Fibroblast of skin of left biceps (primary cell): ENCODE measurements around the gene FHOD3.
A peak's percentile ranks its signal among the peaks of the same experiment; 100 is the strongest.

ENCODE experiments used
- DNase-seq, 2 experiments: peaks; one replicate each; pipeline ENCODE4 v3.0.0-alpha.2; 2013; ENCODE audit warnings: low read depth in 2 of 2

FHOD3 gene

GRCh38 chr18:36593001-36593400, 295.5 kb downstream of the FHOD3 start:
- DNase-seq, result no peak

- no peak for DNase-seq
These were observed 296.1 kb downstream of the FHOD3 start for GRCh38 chr18:36593641-36594040.

DNA sequence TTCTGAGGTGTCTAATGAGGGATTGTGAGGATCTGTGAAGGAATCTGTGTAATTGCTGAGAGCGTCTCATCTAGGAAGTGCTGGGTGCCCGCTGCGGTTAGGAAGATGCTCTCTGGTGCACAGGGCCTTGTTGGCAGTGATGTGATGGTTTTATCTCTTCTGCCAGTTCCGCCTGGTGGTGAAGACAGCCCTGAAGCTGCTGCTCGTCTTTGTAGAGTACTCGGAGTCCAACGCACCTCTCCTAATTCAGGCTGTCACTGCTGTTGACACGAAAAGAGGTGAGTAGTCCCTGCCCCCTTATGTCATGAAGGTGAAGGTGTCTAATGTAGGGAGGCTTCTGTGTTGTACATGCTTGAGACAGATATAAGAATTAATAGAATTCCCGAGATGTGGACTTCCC, 297.1 kb downstream of the FHOD3 start:
- DNase-seq, result no peak

DNA sequence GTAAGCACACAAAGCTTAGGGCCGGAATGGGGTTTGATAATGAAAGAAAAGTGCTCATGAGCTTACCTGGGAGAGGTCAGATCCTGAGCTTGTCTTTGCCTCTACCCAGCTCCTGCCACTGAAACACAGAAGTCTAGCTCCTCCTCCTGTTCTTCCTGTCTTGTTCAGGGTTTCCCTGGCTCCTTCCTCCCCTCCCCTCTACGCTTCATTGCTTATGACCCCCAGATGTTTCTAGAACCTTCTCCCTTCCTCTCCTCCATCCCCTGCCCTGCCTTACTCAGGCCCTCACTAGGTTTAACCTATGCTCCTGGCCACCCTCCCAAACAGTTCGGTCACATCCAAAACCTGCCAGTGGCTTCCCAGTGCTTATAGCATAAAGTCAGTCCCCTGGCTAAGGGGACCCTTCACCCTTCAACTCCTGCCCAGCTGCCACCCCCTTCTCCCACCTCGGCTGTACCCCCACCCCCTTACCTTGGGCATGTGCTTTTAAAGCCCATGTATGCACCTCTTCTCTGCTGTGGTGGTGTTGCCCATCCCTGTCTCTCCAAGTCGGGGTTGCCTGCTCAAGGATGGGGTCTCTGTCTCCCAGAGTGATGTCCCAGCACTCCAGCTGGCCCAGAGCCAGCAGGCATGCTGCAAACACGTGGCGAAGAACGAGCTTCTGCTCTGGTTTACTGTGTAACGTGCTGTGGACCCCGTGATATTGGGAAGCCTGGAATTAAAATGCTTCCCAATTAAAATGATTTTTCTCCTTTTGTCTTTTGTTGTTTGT, 297.7 kb downstream of the FHOD3 start:
- DNase-seq, result no peak

DNA sequence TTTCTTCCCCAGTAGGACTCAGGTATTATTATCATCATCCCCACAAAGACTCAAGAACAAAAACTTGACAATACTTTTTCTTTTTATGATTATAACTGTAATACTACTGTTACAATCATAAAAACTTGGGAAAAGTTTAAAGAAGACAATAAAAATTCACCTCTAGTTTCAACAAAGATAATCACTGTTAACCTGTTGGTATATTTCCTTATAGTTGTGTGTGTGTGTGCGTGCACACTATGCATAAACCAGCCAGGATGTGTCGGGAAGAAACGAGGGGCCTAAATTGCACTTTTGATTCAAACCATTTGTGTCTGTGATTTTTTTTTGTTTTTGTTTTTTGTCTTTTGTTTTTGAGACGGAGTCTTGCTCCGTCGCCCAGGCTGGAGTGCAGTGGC, 298.3 kb downstream of the FHOD3 start:
- no peak for DNase-seq

DNA sequence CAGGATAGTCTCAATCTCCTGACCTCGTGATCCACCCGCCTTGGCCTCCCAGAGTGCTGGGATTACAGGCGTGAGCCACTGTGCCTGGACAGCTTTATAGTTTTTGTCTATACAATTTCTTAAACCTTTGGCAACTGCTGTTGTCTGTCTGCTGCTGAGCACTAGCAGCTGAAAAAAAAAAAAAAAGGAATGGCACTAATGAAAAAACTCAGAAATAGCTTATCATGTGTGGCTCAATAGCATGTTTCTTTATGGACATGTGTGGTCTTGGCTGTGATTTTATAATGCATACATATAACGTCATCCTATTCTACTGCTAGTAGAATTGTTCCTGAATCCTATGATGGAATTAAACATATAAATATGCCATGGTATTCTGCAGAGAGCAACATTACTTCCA, 300.1 kb downstream of the FHOD3 start:
- DNase-seq, result no peak

DNA sequence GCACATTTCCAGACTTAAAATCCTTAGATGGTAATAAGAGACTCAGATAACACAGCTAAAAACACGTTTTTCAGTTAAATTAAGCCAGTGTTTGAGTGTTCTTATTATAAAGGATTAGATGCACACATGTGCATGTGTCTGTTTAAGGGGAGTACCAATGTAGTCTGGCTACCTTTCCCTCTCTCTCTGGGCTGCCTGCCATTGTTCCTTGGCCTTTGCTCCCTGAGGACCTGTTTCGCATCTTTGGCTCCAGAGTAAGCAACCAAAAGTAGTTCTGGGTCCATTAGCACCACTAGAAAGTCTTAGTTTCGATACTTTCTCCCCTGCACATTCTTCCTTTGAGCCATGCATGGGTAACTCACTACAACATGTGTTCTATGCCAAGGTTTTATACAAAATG, 303.0 kb downstream of the FHOD3 start:
- no peak for DNase-seq

DNA sequence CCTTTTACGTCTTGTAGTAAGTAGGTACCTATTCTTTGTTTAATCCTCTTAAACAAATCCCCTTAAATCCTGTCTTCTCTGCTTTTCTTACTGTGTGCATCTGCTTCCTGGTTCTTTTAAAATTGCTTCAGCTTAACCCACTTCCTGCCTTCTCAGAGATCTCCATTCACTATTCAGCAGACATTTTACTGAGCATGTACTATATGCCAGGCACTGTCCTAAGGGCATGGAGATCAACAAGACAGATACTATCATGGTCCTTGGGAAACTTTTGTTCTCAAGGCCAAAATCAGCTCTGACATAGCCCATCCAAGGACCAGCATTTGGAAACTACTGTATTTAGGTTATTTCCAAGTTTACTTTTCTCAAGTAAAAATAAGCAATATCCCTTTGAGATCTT, 303.8 kb downstream of the FHOD3 start:
- DNase-seq, result no peak

- DNase-seq, result no peak
These were observed 304.6 kb downstream of the FHOD3 start for GRCh38 chr18:36602071-36602470.

DNA sequence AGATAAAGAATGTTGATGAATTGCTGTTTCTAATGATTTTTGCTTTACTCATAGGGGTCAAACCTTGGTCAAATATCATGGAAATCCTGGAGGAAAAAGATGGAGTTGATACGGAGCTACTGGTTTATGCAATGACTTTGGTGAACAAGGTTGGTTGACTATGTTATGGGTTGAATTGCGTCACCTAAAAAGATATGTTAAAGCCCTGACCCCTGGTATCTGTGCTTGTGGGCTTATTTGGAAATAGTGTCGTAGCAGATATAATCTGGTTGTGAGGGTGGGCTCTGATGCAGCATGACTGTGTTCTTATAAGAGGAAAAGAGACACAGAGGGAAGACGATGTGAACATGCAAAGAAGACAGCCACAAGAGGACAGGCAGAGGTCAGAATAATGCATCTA, 305.1 kb downstream of the FHOD3 start:
- no peak for DNase-seq

- DNase-seq, result no peak
These were observed 310.6 kb downstream of the FHOD3 start for GRCh38 chr18:36608107-36608506.

- DNase-seq, result no peak
These were observed 312.7 kb downstream of the FHOD3 start for GRCh38 chr18:36610258-36610657.

GRCh38 chr18:36610661-36611060, 313.1 kb downstream of the FHOD3 start:
- DNase-seq, result no peak

DNA sequence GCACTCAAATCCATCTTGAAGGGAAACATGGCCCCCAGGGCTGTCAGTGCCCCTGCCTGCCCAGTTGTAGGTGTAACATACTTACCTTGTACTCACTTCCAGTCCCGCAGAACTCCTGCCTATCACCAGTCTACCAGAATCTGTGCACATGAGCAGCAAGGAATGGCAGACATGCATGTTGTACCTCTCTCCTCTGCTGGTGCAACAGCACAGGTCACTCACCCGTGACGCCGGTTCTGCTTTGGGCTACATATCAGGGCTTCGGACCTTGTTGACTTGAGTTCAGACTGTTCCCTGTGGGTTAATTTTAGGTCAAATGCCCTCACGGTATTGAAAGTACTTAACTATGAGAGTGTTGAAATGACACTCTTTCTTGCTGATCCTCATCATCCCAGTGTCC, 315.6 kb downstream of the FHOD3 start:
- no peak for DNase-seq

- no peak for DNase-seq
These were observed 316.3 kb downstream of the FHOD3 start for GRCh38 chr18:36613810-36614209.

GRCh38 chr18:36620788-36621187, 323.3 kb downstream of the FHOD3 start:
- peak in 1 of 2 experiments; percentile 19 for DNase-seq

DNA sequence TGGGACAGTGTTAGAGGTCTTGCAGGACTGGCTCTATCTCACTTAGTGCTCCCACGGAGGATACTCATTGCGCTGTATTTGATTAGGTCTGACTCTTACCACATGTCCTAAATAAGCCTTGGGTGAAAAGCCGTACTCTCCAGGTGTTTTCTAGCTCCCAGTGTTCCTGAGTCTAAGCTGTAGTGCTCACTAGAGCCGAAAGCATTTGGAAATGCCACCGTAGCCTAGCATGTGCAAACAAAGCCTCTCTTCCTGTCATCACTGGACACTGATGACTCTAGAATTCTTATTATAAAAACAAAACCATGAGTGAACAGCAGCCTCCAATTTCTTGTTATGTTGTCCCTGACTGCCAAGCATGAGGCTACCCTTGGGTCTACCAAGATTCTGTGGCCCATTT, 325.1 kb downstream of the FHOD3 start:
- DNase-seq, result no peak

GRCh38 chr18:36623091-36623490, 325.6 kb downstream of the FHOD3 start:
- no peak for DNase-seq

DNA sequence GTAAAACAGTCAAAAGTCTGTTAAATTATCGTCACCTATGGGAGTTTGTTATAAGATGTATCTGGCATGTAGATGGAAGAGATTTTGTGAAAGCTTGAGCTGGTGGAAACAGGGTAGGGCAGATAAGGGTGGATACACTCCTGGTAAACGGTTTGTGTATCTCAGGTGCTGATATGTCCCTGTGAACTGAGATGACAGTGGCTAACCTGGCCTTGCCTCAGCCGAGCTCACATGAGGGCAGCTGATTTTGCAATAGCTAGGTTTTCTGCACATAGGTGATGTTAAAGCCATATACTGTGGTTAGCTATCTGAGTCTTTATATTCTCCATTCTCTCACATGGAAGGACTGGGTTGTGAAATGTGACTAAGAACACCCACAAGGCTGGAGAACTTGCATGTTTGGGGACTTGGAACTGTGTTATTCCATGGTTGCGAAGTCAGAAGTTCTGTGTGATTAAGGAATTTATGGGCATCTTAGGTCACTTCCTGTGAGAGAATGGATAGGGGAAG, 326.2 kb downstream of the FHOD3 start:
- no peak for DNase-seq

DNA sequence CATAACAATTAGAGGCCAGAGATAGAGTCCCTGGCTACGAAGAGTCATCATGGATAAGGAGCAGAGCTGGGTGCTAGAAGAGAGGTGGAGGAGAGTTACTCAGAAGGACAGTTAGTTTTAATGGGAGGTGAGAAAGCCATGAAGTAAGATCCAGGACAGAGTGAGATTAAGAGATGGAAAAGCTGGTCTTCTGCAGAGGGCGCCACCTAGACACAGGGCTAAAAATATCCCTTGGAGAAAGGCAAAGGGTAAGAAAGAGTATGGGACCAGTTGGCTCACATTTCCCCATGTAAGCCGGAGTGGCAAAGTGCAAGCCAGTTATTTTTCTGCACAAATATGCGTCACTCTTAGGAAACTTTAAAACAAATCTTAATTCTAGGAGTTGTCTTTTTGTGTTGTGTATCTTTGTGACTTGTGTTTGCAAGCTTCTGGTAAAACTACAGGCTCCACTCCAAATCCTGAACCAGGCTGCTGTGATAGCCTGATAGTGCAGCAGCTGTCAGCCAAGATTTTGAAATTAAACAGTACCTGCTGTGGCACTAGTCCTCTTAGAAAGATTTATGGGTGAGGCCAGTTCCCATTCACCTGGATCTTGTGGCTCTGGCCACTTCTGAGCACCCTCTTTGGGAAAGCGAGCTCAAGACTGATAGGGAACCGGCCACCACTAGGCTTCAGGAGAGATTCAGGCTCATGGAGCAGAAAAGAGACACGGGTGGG, 327.1 kb downstream of the FHOD3 start:
- no peak for DNase-seq

DNA sequence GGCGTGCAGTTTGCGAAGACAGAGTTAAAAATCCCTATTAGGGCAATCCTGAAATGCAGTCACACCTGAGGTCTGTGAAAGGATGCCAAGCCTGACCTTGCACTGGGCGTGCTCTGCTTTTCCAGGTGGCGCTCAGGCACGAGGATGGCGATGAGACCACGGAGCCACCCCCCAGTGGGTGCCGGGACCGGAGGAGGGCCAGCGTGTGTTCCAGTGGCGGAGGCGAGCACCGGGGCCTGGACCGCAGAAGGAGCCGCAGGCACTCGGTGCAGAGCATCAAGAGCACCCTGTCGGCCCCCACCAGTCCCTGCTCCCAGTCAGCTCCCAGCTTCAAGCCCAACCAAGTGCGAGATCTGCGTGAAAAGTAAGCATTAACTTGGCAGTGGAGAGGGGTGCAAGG, 327.9 kb downstream of the FHOD3 start:
- no peak for DNase-seq

- peak in 1 of 2 experiments; percentile 21 for DNase-seq
These were observed 330.1 kb downstream of the FHOD3 start for GRCh38 chr18:36627637-36628036.

DNA sequence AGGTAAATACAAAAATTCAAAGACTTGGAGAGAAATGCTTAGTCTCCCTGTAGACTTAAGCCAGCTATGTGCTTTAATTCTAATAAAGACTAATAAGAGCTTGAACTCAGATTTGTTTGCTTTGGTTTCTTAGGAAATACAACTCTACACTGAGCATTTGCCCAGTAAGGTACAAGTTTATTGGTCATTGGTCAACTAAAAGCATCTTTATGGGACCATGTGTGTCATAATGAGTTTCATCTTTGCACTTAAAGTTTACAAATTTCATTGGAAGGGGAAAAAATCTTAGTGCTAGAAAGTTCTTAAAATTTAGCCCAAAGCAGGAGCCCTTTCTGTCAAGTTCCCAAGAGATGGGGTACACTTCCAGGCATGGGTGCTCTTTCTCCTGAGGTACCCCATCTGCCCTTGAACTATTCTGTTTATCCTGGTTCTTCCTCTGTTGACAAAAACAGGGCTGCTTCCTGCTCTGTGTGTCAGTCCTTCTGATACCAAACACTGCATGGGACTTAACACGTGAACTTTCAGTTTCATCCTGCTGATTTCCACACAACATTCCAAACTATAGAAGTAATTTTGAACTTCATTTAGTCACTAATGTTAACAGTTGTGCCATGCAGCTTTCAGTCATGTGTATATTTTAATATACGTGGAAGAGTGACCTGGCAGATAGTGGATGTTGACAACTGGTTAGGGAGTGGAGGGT, 331.1 kb downstream of the FHOD3 start:
- DNase-seq, result peak; percentile 28 to 31
